Suprapubic skin (tissue), 4 donors: ENCODE data around the gene ARPC2. TPM values are rescaled to one million over a fixed set of nuclear protein-coding genes. Genes with fewer than 3 reads are reported as not detected.

Experiments used
- DNase-seq, 2 donors: peaks; one replicate each; pipeline ENCODE4 v3.0.0-alpha.2; 2019; ENCODE audit warnings: low spot score in 2 of 2
- H3K27ac ChIP-seq: fragments of 200-600 bp; sonication (generic); one replicate; pipeline ENCODE4 v1.5.1; 2019
- H3K27me3 ChIP-seq: fragments of 200-600 bp; sonication (generic); one replicate; pipeline ENCODE4 v1.5.1; 2019
- H3K36me3 ChIP-seq: fragments of 200-600 bp; sonication (generic); one replicate; pipeline ENCODE4 v1.5.1; 2019
- H3K4me1 ChIP-seq: fragments of 200-600 bp; sonication (generic); one replicate; pipeline ENCODE4 v1.5.1; 2019
- H3K4me3 ChIP-seq: fragments of 200-600 bp; sonication (generic); one replicate; pipeline ENCODE4 v1.5.1; 2019; ENCODE audit warnings: mild to moderate bottlenecking
- H3K9me3 ChIP-seq: fragments of 200-600 bp; sonication (generic); one replicate; pipeline ENCODE4 v1.5.1; 2019
- EP300 ChIP-seq: sonication (generic); formaldehyde crosslinking; IDR thresholded peaks from one replicate; pipeline ENCODE4 v1.6.1; 2017; ENCODE audit warnings: antibody characterized with exemption
- POLR2A ChIP-seq, 2 donors: fragments of 450-650 bp; IDR thresholded peaks; one replicate each; pipeline ENCODE4 v1.6.1; 2017; ENCODE audit warnings: antibody characterized with exemption in 2 of 2, mild to moderate bottlenecking in 2 of 2, moderate library complexity in 2 of 2
- POLR2AphosphoS5 ChIP-seq, 3 donors: sonication (generic); formaldehyde crosslinking; IDR thresholded peaks; one replicate each; pipeline ENCODE4 v1.6.1; 2017; ENCODE audit warnings: antibody characterized with exemption in 3 of 3
- WGBS: methylation state at CpG from one replicate; pipeline ENCODE4 v1.1.5; 2018; 5-methylcytosine and 5-hydroxymethylcytosine counted together
- total RNA-seq, 4 donors: library from RNA; depleted of rRNA; stranded (reverse); fragments of >200 nt; gene quantifications; one replicate each; pipeline ENCODE4 v1.1.0, GENCODE V29; 2016
- TF ChIP-seq, protein P1 (sequence below), 2 donors: fragments of 200-600 bp in 1 of 2; fragments of 450-650 bp in 1 of 2; sonication (generic) in 1 of 2; IDR thresholded peaks; one replicate each; pipeline ENCODE4 v1.5.1; 2016 to 2019; ENCODE audit warnings: antibody characterized with exemption in 2 of 2, mild to moderate bottlenecking in 1 of 2, moderate library complexity in 1 of 2

The ARPC2 gene
- total RNA-seq, 4 donors from 2014 or later = 267 to 384 (median 275) TPM

DNA sequence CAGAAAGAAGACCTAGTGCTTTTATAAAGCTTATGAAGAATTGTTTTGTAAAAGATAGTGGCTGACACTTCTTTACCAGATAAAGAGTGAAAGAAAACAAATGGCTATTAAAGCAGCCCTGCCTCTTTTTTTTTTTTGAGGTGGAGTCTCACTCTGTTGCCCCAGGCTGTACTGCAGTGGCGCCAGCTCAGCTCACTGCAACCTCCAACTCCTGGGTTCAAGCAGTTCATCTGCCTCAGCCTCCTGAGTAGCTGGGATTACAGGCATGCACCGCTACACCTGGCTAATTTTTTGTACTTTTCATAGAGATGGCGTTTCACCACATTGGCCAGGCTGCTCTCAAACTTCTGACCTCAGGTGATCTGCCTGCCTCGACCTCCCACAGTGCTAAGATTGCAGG, 12.9 kb downstream of the ARPC2 start:
- H3K27ac ChIP-seq = peak overlapping the region; percentile 14
- WGBS = 45% methylated on average over 4 of the region's 4 CpGs
- H3K4me1 ChIP-seq = peaks cover 34% of the 10 kb centered on the region
- peaks cover 89% of the 10 kb centered on the region for H3K36me3 ChIP-seq
- TF ChIP-seq, protein P1, sequence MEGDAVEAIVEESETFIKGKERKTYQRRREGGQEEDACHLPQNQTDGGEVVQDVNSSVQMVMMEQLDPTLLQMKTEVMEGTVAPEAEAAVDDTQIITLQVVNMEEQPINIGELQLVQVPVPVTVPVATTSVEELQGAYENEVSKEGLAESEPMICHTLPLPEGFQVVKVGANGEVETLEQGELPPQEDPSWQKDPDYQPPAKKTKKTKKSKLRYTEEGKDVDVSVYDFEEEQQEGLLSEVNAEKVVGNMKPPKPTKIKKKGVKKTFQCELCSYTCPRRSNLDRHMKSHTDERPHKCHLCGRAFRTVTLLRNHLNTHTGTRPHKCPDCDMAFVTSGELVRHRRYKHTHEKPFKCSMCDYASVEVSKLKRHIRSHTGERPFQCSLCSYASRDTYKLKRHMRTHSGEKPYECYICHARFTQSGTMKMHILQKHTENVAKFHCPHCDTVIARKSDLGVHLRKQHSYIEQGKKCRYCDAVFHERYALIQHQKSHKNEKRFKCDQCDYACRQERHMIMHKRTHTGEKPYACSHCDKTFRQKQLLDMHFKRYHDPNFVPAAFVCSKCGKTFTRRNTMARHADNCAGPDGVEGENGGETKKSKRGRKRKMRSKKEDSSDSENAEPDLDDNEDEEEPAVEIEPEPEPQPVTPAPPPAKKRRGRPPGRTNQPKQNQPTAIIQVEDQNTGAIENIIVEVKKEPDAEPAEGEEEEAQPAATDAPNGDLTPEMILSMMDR (IDR thresholded peaks at IDR 0.05) = no peak
- no peaks in the 10 kb centered on the region for H3K9me3 ChIP-seq
- H3K27me3 ChIP-seq = no peaks in the 10 kb centered on the region
- no peak overlapping the region for H3K4me3 ChIP-seq
- no peak for DNase-seq

DNA sequence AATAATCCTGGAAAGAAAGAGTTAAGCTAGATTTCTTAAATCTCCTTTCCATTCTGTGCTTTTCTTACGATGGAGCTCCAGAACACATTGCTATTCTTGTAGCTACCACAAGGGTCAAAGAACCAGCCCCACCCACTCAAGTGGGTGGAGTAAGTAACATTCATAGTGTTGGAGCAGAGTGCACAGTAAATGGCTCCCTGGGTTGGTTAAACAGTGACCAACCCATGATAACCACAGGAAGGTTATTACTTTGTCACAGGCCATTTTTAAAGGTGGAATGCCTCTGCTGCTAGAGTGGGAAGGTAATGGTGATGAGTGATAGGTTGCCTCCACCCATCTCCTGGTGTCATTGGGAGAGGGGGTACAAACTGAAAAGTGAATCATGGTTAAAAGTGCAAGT, 13.9 kb downstream of the ARPC2 start:
- Histone ChIP-seq H3K27me3 (no peaks in the 10 kb centered on the region), H3K27ac (no peak overlapping the region), H3K4me1 (peaks cover 31% of the 10 kb centered on the region), H3K36me3 (peaks cover 89% of the 10 kb centered on the region), H3K4me3 (no peak overlapping the region), H3K9me3 (no peaks in the 10 kb centered on the region)
- WGBS = 7% methylated on average over 1 of the region's 1 CpG
- no peak for TF ChIP-seq POLR2A (IDR thresholded peaks at IDR 0.05)
- TF ChIP-seq, protein P1 (IDR thresholded peaks at IDR 0.05) = peak in 1 of 2 donors; percentile 12
- TF ChIP-seq EP300 = no peak
- no peak for DNase-seq

DNA sequence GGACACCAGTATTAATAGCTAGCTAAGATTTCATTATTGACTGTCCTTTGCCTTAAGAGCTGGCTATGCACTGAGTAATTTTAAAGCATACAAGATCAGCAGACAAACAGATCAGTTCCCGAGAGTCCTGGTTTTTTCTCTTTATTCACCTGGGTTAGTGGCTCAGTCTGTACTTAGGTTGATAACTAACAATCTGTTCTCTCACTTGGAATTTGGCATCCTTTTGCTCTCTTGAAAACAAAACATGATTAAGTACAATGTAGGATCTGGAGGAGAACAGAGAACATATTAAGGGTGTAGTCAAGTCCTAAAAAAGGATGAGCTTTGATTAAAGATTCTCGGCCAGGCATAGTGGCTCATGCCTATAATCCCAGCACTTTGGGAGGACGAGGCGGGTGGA, 16.6 kb downstream of the ARPC2 start:
- no peak for DNase-seq
- no peak for TF ChIP-seq POLR2AphosphoS5 (IDR thresholded peaks at IDR 0.05)
- TF ChIP-seq, protein P1 (IDR thresholded peaks at IDR 0.05) = no peak
- TF ChIP-seq POLR2A (IDR thresholded peaks at IDR 0.05) = no peak
- TF ChIP-seq EP300 = no peak
- Histone ChIP-seq H3K9me3 (no peaks in the 10 kb centered on the region), H3K36me3 (peaks cover 90% of the 10 kb centered on the region), H3K4me3 (no peak overlapping the region), H3K27ac (no peak overlapping the region), H3K27me3 (no peaks in the 10 kb centered on the region), H3K4me1 (peaks cover 25% of the 10 kb centered on the region)
- WGBS = 93% methylated on average over 4 of the region's 4 CpGs

DNA sequence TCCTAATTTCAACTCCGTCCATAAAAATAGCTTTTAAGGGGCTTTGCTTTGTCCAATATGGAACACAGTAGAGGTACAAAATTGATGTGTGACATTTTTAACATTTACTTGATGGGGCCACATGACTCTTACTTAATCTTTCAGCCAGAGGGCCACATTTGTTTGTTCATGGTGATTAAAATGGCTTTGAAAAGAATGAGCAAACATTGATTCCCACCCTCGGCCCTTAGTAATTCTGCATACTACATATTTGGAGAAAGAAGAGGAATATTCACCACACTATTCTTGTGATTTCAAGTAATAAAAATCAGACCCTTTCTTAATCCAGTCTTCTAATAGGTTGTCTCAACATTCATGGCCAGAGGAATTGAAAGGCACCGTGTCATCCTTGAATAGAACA, 17.5 kb downstream of the ARPC2 start:
- 59% methylated on average over 3 of the region's 3 CpGs for WGBS
- Histone ChIP-seq H3K4me3 (no peak overlapping the region), H3K9me3 (no peaks in the 10 kb centered on the region), H3K27ac (no peak overlapping the region), H3K4me1 (peaks cover 15% of the 10 kb centered on the region), H3K36me3 (peaks cover 90% of the 10 kb centered on the region), H3K27me3 (no peaks in the 10 kb centered on the region)
- no peak for DNase-seq
- TF ChIP-seq POLR2A (IDR thresholded peaks at IDR 0.05) = no peak
- no peak for TF ChIP-seq EP300

DNA sequence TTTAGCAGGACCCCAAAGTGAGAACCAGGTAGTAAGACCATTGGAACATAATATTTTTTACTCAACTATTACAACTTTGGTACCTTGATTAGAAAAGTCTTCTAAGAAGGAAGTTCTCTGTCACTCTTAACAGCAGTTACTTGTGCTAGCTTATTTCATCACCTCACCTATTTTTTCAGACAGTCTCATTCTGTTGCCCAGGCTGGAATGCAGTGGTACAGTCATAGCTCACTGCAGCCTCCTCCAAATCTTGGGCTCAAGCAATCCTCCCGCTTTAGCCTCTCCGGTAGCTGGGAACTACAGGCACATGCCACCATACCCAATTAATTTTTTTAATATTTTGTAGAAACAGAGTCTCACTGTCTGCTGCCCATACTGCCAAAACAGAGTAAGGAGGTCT, 18.0 kb downstream of the ARPC2 start:
- no peak for DNase-seq
- H3K36me3 ChIP-seq = peaks cover 95% of the 10 kb centered on the region
- no peak overlapping the region for H3K4me3 ChIP-seq
- no peak overlapping the region for H3K27ac ChIP-seq
- TF ChIP-seq POLR2A (IDR thresholded peaks at IDR 0.05) = no peak
- H3K9me3 ChIP-seq = no peaks in the 10 kb centered on the region
- H3K4me1 ChIP-seq = peaks cover 10% of the 10 kb centered on the region
- 100% methylated on average over 2 of the region's 2 CpGs for WGBS
- H3K27me3 ChIP-seq = no peaks in the 10 kb centered on the region

DNA sequence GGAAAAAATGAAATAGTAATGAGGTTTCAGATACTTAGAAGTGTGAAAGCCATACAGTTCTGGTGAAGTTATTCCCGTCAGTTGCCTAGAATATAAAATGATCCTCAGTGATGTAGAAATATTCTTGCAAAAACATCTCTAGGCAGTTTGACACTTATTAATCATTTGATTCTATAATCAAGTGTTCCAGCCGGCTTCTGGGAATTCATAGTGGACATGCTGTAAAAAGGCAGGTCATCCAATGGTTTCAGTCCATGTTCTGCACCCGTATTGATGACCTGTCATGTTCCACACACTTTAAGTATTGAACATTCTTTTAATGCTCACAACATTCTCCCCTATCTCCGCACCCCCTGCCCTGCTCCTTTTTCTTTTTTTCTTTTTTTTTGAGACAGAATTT, 19.8 kb downstream of the ARPC2 start:
- Histone ChIP-seq H3K36me3 (peaks cover 96% of the 10 kb centered on the region), H3K4me3 (no peak overlapping the region), H3K27me3 (no peaks in the 10 kb centered on the region), H3K4me1 (peaks cover 3% of the 10 kb centered on the region), H3K27ac (no peak overlapping the region), H3K9me3 (no peaks in the 10 kb centered on the region)
- DNase-seq = no peak
- TF ChIP-seq, protein P1 (IDR thresholded peaks at IDR 0.05) = no peak
- TF ChIP-seq POLR2AphosphoS5 (IDR thresholded peaks at IDR 0.05) = no peak
- no peak for TF ChIP-seq EP300
- no peak for TF ChIP-seq POLR2A (IDR thresholded peaks at IDR 0.05)
- WGBS = 89% methylated on average over 4 of the region's 4 CpGs
